SK-N-SH treated with all-trans-retinoic acid at 6 μM for 48 hours (cell line): Measurements from ENCODE around the gene DVL1.

Experiments used
- ESRRG ChIP-seq: fragments of 250-450 bp; sonication (Bioruptor Pico); IDR thresholded peaks from 2 replicates; pipeline ENCODE4 v1.6.1; 2021; ENCODE audit warnings: mild to moderate bottlenecking
- RARB ChIP-seq: fragments of 250-450 bp; sonication (Bioruptor Pico); IDR thresholded peaks from 2 replicates; pipeline ENCODE4 v1.8.0; 2021; ENCODE audit warnings: mild to moderate bottlenecking, moderate library complexity
- ZNF70 ChIP-seq: fragments of 450-650 bp; formaldehyde crosslinking; IDR thresholded peaks from 2 replicates; pipeline ENCODE4 v1.5.0; 2020; ENCODE audit warnings: mild to moderate bottlenecking, moderate library complexity

DNA sequence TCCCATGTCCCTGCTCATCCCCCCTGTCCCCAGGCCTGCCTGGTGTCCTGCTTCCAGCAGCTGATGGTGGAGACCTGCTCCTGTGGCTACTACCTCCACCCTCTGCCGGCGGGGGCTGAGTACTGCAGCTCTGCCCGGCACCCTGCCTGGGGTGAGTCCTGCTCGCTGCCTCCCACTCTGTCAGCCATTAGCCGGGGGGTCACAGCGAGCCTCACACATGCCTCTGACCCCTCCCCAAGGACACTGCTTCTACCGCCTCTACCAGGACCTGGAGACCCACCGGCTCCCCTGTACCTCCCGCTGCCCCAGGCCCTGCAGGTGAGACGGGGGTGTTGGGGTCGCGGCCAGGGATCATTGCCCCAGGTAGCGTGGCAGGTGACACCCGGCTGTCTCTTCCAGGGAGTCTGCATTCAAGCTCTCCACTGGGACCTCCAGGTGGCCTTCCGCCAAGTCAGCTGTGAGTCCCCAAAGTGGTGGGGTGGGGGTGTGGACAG lies 58.9 kb downstream of the DVL1 start:
- TF ChIP-seq RARB (CRISPR knock-in tag) (no peak), ZNF70 (CRISPR knock-in tag) (no peak), ESRRG (no peak)
